GM19351 (cell line): ENCODE results near the gene FAP.

Experiments used
- ATAC-seq: cut with Tn5 transposase; IDR thresholded peaks from one replicate; pipeline ENCODE4 v1.9.1; 2021; ENCODE audit warnings: mild to moderate bottlenecking, moderate library complexity; ENCODE audit not compliant: unreplicated experiment

The FAP gene

GRCh38 chr2:162188451-162188850, 54.8 kb downstream of the FAP start:
- ATAC-seq, result no peak

- no peak for ATAC-seq
Observed at GRCh38 chr2:162185541-162186232, 57.6 kb downstream of the FAP start.

DNA sequence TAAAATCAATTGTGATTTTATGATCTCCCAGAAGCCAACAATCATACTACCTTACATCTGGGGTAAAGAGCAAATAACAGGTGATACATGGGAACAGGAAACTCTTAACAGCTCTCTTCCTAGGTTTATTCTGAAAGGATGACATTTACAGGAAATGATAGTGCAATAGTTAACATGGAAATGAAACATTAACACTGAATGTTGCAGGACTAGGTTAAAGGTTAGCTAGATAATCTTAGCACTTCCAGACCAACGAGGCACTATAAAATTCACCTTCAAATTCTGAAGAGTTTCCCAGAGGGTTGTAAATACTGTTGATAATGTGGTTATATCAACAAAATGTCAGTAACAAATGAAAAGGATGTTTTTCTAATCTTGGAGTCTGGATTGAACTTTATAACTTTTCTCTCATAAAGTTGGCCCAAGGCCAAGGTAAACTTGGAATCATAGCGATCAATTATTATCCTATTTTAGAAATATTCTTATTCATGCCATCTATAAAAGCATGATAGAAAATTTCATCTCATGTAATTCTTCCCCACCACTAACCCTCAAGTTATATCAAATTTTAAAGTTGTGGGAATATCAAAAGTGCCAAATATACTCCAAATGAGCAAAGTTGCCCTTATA, 58.3 kb downstream of the FAP start:
- no peak for ATAC-seq

DNA sequence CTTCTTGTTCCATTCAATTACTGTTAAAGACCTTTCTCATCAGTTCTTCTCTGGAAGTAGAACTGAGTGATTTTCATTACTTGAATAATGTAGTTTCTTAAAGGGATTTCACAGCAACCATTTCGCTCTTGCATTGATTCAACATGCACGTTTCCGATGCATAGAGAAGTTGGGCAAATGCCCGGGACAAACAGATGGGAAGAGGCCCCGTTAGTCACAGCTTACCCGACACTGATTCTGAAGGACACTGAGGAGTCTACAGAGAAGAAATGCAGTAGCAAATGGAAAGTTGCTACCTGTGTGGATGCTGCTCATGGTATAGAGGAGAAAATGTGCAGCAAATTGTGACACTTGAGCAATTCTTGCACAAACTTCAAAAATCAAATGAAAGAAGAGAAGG, 58.9 kb downstream of the FAP start:
- ATAC-seq, result no peak

- ATAC-seq, result no peak
Observed at GRCh38 chr2:162182395-162182794, 60.9 kb downstream of the FAP start.

DNA sequence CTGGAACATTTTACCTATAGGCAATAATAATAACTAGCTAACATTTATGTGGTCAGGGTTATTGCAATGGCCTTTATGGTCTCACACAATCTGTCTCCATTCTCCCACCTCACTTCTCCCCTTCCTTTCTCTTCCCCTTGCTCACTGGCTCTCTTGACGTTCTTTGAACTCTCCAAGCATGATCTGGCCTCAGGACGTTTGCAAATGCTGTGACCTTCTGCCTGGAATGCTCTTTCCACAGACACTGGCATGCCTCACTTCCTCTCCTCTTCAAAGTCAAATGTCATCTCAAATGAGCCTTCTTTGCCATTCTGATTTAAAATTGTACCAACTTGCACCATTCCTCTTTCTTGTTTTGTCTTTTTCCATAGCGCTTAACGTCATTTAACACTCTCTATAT, 65.9 kb downstream of the FAP start:
- no peak for ATAC-seq

DNA sequence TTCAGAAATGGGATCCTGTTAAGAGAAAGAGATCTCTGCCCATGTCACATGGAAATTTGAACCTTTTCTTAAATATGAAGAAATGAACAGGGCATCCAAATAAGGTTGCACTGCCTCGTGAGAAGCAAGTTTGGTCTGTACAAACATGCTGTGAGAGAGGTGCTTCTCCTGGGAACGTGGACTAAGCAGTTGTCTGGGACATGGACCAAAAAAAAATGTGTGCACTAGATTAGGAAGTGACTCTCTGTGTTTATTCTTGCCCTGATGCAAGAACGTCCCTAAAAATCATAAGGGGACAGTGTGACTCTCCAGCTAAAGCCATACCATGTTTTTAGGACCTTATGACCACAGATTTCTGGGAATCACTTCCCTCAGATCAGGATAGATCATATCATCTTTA, 67.5 kb downstream of the FAP start:
- ATAC-seq, result no peak

GRCh38 chr2:162174746-162175145, 68.5 kb downstream of the FAP start:
- ATAC-seq, result no peak

DNA sequence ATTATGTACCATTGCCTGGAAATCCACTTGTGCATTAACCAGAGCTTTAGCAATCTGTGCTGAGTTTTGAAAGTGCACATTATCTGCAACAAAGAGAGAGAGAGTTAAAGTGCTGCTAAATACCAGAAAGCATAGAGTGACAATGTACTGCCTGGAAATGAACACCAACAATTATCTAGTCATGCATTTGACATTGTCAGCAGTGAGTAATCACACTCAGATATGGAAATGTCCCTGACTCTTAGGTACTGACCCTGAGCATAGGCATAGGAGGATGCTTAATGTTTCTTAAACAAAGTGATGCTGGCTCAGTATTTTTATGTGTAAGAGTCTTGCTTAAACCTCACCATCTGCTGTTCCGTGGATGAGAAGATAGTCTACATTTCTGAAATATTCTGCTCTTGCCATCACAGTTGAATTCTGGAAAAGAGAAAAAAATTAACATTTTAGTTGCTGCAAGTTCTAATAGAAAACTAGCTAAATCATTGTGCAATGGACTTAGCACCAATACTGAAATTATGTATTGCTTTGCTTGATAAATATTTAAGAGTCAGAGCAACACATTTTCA, 70.4 kb downstream of the FAP start:
- no peak for ATAC-seq

DNA sequence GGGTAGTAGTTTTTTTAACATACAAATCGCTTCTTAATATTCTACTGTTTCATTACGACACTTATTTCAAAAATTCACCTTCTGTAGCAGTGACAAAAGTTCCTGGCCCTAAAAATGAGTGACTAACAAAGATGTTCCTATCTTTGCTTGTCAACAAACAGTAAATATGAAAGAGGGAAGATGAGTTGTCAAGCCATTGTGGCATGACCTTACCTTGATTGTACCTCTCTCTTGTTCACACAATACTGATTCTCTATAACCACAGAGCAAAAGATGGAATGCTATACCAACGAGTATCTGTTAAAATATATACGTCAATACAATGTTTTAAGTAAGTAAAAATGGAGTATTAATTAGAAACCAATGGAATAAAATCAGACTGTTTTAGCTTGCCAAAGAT, 76.5 kb downstream of the FAP start:
- no peak for ATAC-seq

GRCh38 chr2:162166174-162166573, 77.1 kb downstream of the FAP start:
- no peak for ATAC-seq

GRCh38 chr2:162164802-162165201, 78.4 kb downstream of the FAP start:
- ATAC-seq, result no peak

- ATAC-seq, result no peak
Observed at GRCh38 chr2:162159446-162159845, 83.8 kb downstream of the FAP start.

DNA sequence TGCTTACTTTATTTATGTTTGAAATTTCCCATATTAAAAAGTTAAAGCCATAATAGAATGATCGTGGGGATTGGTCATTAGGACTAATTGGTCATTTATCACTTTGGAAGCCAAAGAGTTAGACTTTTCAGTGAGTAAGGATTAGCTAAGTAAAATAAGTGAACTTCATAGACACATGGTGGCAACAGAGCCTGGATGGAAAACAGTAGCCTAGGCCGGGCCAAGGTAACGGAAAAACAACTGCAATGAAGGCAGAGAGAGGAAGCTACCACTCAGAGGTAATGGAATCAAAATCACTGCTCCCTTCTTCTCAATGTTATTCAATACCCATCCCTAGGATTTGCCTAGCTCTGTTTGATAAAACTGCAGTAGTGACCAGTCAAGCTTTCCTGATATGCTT, 87.1 kb downstream of the FAP start:
- no peak for ATAC-seq

GRCh38 chr2:162155093-162155492, 88.2 kb downstream of the FAP start:
- no peak for ATAC-seq

DNA sequence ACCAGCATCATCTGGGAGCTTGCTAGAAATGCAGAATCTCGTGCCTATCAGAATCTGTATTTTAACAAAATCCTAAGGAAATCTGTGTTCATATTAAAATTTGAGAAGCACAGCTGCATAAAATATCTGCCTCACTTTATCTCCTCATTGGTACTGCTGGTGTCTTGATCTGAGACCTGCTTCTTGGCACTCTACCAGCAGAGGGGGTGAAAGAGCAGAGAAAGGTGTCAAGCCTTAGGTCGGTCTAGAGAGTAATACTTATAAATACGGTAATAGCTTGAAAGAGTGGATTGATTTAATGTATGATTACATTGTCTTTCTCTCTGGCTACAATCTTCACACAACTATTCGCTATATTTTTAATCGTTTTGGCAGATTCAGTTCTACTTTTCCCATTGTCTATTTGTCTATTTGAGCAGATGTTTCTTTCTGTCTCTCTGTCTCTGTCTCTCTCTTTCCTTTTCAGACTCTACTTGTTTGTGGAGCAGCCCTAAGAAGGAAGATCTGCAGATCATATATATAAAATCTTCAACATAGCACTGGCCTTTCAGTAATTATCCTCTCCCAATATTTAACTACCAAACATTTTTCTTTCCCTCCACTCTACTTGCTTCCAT, 89.5 kb downstream of the FAP start:
- ATAC-seq, result peak; percentile 98

GRCh38 chr2:162152147-162152546, 91.1 kb downstream of the FAP start, which contains the start of gene GCG:
TSS of gene GCG (minus strand) at chr2:162152247. CDS start at chr2:162149178, 3,069 bp downstream.
- no peak for ATAC-seq

- ATAC-seq, result no peak
Observed at GRCh38 chr2:162149940-162150339, 93.3 kb downstream of the FAP start.

DNA sequence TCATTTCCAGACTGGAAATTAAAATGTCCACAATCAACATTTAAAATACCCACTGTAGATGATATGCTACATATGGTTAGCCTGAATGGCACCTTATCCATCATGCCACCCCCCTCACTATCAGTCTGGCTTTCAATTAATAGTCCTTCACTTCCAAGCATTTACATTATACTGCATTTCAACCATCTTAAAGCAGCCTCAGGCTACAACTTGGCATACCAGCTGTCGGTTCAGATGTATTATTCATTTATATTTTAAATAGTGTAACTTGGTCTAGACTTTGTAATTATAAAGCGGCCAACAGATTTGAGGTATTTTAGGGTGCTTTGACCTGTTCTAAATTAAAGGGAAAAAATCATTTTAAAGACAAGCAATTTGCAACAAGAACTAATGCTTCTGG, 93.8 kb downstream of the FAP start:
- ATAC-seq, result no peak

GRCh38 chr2:162148956-162149355, 94.3 kb downstream of the FAP start:
- no peak for ATAC-seq

- ATAC-seq, result no peak
Observed at GRCh38 chr2:162143969-162144368, 99.3 kb downstream of the FAP start.

DNA sequence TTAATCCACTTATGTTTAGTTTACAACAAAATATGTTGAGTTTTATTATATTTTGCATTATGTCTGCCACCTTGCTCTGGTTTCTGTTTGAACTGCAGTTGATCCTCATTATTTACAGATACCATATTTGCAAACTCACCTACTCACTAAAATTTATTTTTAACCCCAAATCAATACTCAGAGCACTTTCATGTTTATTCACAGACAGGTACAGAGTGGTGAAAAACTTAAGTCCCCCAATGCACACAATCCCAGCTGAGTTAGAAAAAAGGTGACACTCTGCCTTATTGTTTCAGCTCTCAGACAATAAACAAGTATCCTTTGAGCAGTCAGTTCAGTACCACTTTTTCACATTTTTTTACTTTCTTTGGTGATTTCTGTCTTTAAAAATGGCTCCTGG, 104.9 kb downstream of the FAP start:
- no peak for ATAC-seq
